ENCODE measurements around the gene SORCS2. TPM values are rescaled to one million over a fixed set of nuclear protein-coding genes. Genes with fewer than 3 reads are reported as not detected.
A peak's percentile ranks its signal among the peaks of the same experiment; 100 is the strongest.

SORCS2 gene
- total and polyA plus RNA-seq, 9 donors, result 7.4 to 24.9 (median 13.0) TPM

DNA sequence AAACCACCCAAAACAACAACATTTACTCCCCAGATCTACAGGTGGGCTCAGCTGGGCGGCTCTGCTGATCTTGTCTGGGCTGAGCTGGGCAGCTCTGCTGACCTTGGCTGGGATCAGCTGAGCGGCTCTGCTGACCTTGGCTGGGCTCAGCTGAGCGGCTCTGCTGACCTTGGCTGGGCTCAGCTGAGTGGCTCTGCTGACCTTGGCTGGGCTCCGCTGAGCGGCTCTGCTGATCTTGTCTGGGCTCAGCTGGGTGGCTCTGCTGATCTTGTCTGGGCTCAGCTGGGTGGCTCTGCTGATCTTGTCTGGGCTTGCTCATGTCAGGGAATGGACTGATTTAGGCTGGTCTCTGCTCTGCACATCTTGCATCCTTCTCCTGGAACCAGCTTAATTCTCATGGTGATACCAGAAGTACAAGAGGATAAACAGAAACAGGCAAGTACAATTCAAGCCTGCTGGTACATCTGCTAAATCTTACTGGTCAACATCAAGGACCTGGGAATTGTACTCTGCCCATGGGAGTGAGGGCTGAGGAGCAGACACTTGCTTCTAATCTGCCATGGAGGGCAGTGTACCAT is 490.9 kb downstream of the SORCS2 start:
- peaks cover 6% of the 10 kb centered on the region for H3K36me3 ChIP-seq (ENCODE audit: control insufficient read depth, insufficient read depth, low read length)
- H3K4me1 ChIP-seq (ENCODE audit: control insufficient read depth, insufficient read depth, low read length), result peaks cover 8% of the 10 kb centered on the region
- no peak for DNase-seq
- H3K27me3 ChIP-seq (ENCODE audit: control insufficient read depth, insufficient read depth, low read length), result peaks cover 2% of the 10 kb centered on the region
- no peak overlapping the region for H3K4me3 ChIP-seq (ENCODE audit: low read length)
- 99% methylated on average over 5 of the region's 5 CpGs for WGBS (ENCODE audit: insufficient coverage)
- no peak overlapping the region for H3K27ac ChIP-seq (ENCODE audit: low read length)
- peaks cover 25% of the 10 kb centered on the region for H3K9me3 ChIP-seq (replicated peaks; ENCODE audit: control insufficient read depth, low read depth, low read length)

DNA sequence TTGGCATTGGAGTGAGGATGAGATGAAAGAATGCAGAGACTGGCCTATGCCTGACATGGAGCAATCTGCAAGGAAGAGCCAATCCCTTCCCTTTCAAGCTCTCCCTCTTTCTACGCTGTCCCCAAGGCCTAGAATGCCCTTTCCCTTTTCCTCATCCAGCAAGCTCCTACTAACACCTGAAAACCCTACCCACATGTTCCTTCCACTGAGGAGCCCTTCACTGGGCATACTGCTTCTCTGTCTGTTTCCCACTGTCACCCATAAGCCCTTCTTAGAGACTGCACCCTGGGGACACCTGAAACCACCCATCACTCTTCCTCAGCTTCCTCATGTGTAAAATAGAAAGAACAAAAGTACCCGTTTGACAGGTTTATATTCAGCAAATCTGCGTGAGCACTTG is 492.0 kb downstream of the SORCS2 start:
- H3K36me3 ChIP-seq (ENCODE audit: control insufficient read depth, insufficient read depth, low read length), result peaks cover 6% of the 10 kb centered on the region
- WGBS (ENCODE audit: insufficient coverage), result 100% methylated on average over 3 of the region's 3 CpGs
- H3K9me3 ChIP-seq (replicated peaks; ENCODE audit: control insufficient read depth, low read depth, low read length), result peaks cover 25% of the 10 kb centered on the region
- peaks cover 2% of the 10 kb centered on the region for H3K4me1 ChIP-seq (ENCODE audit: control insufficient read depth, insufficient read depth, low read length)
- DNase-seq, result no peak
- no peak overlapping the region for H3K4me3 ChIP-seq (ENCODE audit: low read length)
- peaks cover 2% of the 10 kb centered on the region for H3K27me3 ChIP-seq (ENCODE audit: control insufficient read depth, insufficient read depth, low read length)
- no peak overlapping the region for H3K27ac ChIP-seq (ENCODE audit: low read length)

DNA sequence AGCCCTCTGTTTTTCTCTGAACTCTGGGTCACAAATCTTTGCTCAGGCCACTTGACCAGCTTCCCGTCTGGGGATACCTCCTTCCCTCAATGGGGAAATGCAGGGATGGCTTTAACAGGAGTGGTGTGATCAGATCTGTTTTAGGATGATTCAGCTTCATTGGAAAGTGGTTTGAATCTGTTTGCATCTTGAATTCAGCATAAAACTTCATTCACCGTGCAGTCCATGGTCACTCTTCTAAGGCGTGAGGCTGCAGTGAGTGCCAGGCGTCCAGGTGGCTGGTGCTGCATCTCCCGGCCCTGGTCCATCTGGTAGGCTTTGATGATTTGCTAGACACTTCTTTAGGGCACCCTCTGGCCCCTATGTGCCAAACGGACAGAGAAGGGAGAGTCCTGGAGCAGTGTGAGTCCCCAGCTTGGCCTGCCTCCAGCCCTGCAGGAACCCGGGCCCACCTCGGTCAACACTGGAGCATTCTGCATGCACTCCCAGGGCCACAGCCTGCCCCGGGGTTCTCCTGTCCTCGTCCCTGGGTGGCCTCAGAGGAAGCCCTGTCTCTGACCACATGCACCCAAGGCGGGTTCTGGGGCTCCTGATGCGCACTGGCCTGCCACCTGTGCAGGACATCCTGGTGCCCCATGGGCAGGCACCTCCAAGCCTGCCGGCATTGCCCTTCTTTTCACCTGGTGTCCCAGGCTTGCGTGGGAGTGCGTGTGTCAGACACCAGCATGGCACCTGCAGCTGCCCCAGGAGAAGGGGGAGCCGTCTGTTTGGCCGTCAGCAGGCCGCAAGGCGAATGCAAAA is 493.9 kb downstream of the SORCS2 start:
- Histone ChIP-seq H3K4me3 (ENCODE audit: low read length) (no peak overlapping the region), H3K4me1 (ENCODE audit: control insufficient read depth, insufficient read depth, low read length) (no peaks in the 10 kb centered on the region), H3K27me3 (ENCODE audit: control insufficient read depth, insufficient read depth, low read length) (peaks cover 4% of the 10 kb centered on the region), H3K9me3 (replicated peaks; ENCODE audit: control insufficient read depth, low read depth, low read length) (peaks cover 24% of the 10 kb centered on the region), H3K27ac (ENCODE audit: low read length) (no peak overlapping the region), H3K36me3 (ENCODE audit: control insufficient read depth, insufficient read depth, low read length) (peaks cover 6% of the 10 kb centered on the region)
- no peak for DNase-seq
- WGBS (ENCODE audit: insufficient coverage), result 85% methylated on average over 14 of the region's 19 CpGs

DNA sequence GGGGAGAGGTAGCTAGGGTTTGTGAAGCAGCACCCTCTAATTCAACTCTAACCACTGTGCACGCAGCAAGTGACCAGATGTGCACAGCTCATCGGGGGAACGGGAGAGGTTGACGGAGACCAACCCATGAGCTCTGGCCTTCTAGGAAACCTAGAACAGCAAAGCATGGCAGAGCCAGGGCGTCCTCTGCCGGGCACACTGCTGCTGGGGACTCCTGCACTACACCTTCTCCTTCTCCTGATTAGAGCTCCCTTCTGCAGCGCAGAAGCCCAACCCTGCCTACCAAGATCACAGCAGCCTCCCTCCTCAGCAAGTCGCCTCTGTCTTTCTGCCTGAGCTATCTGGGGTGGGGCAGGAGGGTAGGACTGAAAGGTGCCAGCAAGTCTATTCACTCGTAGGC is 494.7 kb downstream of the SORCS2 start:
- Histone ChIP-seq H3K27me3 (ENCODE audit: control insufficient read depth, insufficient read depth, low read length) (peaks cover 7% of the 10 kb centered on the region), H3K4me3 (ENCODE audit: low read length) (no peak overlapping the region), H3K4me1 (ENCODE audit: control insufficient read depth, insufficient read depth, low read length) (peaks cover 2% of the 10 kb centered on the region), H3K36me3 (ENCODE audit: control insufficient read depth, insufficient read depth, low read length) (peaks cover 6% of the 10 kb centered on the region), H3K9me3 (replicated peaks; ENCODE audit: control insufficient read depth, low read depth, low read length) (peaks cover 19% of the 10 kb centered on the region), H3K27ac (ENCODE audit: low read length) (no peak overlapping the region)
- DNase-seq, result no peak
- WGBS (ENCODE audit: insufficient coverage), result 85% methylated on average over 4 of the region's 9 CpGs

DNA sequence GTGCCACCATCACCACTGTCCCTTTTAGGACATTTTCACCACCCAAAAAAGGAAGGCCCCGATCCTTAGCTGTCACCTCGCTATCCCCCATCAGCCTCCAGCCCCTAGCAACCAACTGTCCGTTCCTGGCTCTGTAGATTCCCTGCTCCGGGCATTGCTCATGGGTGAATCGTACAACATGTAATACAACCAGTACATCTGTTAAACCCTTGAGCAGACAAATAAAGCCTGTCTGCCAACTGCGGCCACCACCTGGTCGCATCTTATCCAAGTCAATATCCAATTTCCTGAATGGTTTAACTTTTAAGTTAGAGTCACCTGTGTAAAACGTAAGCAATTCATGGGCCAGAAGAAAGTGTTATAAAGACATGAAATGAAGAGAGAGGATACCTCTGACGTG is 495.5 kb downstream of the SORCS2 start:
- H3K4me3 ChIP-seq (ENCODE audit: low read length), result no peak overlapping the region
- H3K27ac ChIP-seq (ENCODE audit: low read length), result no peak overlapping the region
- H3K27me3 ChIP-seq (ENCODE audit: control insufficient read depth, insufficient read depth, low read length), result peaks cover 12% of the 10 kb centered on the region
- H3K4me1 ChIP-seq (ENCODE audit: control insufficient read depth, insufficient read depth, low read length), result peaks cover 6% of the 10 kb centered on the region
- H3K9me3 ChIP-seq (replicated peaks; ENCODE audit: control insufficient read depth, low read depth, low read length), result peaks cover 12% of the 10 kb centered on the region
- peaks cover 6% of the 10 kb centered on the region for H3K36me3 ChIP-seq (ENCODE audit: control insufficient read depth, insufficient read depth, low read length)
- no peak for DNase-seq
- 81% methylated on average over 7 of the region's 9 CpGs for WGBS (ENCODE audit: insufficient coverage)

DNA sequence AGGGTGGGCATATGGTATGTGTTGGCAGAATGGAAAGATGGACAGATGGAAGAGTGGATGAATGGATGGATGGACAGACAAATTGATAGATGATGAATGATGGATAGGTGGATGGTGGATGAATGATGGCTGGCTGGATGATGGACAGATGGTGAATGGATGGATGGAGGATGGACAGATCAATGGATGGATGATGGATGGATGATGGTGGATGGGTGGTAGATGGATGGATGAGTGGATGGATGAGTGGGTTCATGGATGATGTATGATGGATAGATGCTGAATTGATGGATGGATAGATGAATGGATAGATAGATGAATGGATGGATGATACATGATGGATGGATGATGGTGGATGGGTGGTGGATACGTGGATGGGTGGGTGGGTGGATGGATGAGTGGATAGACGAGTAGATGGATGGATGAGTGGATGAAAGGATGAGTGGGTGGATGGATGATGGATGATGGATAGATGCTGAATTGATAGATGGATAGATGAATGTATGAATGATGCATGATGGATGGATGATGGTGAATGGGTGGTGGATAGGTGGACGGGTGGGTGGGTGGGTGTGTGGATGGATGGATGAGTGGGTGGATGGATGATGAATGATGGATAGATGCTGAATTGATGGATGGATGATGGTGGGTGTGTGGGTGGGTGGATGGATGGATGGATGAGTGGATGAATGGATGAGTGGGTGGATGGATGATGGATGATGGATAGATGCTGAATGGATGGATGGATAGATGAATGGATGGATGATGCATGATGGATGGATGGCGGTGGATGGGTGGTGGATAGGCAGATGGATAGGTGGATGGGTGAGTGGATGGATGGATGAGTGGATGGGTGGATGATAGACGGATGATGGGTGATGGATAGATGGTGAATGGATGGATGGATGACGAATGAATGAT is 497.7 kb downstream of the SORCS2 start:
- DNase-seq, result no peak
- Histone ChIP-seq H3K27me3 (ENCODE audit: control insufficient read depth, insufficient read depth, low read length) (peaks cover 15% of the 10 kb centered on the region), H3K4me3 (ENCODE audit: low read length) (no peak overlapping the region), H3K4me1 (ENCODE audit: control insufficient read depth, insufficient read depth, low read length) (peaks cover 6% of the 10 kb centered on the region), H3K27ac (ENCODE audit: low read length) (no peak overlapping the region), H3K9me3 (replicated peaks; ENCODE audit: control insufficient read depth, low read depth, low read length) (no peaks in the 10 kb centered on the region), H3K36me3 (ENCODE audit: control insufficient read depth, insufficient read depth, low read length) (no peaks in the 10 kb centered on the region)
- 90% methylated on average over 5 of the region's 6 CpGs for WGBS (ENCODE audit: insufficient coverage)

DNA sequence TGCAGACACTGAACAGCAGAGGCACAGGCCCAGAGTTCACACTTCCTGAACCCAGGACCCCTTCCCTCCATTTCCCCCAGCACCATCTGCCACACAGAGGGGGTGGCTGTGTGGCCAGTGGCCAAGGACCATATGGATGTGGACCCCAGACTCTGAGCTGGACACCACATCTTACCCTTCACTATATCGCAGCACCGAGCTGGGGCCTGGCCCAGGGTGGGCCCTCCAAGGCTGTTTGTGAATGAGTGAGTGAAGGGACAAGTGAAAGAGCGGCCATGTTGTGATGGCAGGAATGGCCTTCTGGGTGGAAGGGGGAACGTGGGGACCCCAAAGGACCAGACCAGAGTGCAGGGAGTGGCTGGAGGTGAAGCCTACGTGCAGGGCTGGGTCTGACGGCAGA is 498.7 kb downstream of the SORCS2 start:
- H3K36me3 ChIP-seq (ENCODE audit: control insufficient read depth, insufficient read depth, low read length), result no peaks in the 10 kb centered on the region
- H3K27ac ChIP-seq (ENCODE audit: low read length), result no peak overlapping the region
- no peak for DNase-seq
- H3K4me3 ChIP-seq (ENCODE audit: low read length), result no peak overlapping the region
- H3K4me1 ChIP-seq (ENCODE audit: control insufficient read depth, insufficient read depth, low read length), result peaks cover 6% of the 10 kb centered on the region
- 77% methylated on average over 3 of the region's 6 CpGs for WGBS (ENCODE audit: insufficient coverage)
- peaks cover 15% of the 10 kb centered on the region for H3K27me3 ChIP-seq (ENCODE audit: control insufficient read depth, insufficient read depth, low read length)
- H3K9me3 ChIP-seq (replicated peaks; ENCODE audit: control insufficient read depth, low read depth, low read length), result no peaks in the 10 kb centered on the region

DNA sequence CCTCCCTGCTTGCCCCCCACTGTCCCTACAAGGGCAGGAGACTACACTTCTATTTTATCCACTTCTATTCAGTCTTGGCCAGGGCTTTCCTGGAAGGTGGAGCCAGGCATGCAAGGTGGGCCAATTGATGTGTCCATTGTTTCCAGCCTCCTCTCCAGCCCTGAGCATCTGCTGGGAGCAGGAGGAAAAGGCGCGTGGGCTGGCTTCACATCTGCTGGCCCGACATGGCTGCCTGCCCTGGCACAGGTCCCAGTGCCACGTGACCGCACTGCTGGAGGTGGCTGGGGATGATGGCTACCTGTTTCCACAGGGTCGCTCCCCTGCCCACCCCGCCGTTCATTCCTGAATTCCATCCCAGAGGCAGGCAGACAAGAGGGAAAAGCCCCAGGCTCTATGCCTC is 499.6 kb downstream of the SORCS2 start:
- Histone ChIP-seq H3K4me3 (ENCODE audit: low read length) (no peak overlapping the region), H3K36me3 (ENCODE audit: control insufficient read depth, insufficient read depth, low read length) (no peaks in the 10 kb centered on the region), H3K27me3 (ENCODE audit: control insufficient read depth, insufficient read depth, low read length) (peaks cover 15% of the 10 kb centered on the region), H3K9me3 (replicated peaks; ENCODE audit: control insufficient read depth, low read depth, low read length) (no peaks in the 10 kb centered on the region), H3K27ac (ENCODE audit: low read length) (no peak overlapping the region), H3K4me1 (ENCODE audit: control insufficient read depth, insufficient read depth, low read length) (peaks cover 10% of the 10 kb centered on the region)
- DNase-seq, result peak; percentile 90
- 18% methylated on average over 8 of the region's 8 CpGs for WGBS (ENCODE audit: insufficient coverage)

DNA sequence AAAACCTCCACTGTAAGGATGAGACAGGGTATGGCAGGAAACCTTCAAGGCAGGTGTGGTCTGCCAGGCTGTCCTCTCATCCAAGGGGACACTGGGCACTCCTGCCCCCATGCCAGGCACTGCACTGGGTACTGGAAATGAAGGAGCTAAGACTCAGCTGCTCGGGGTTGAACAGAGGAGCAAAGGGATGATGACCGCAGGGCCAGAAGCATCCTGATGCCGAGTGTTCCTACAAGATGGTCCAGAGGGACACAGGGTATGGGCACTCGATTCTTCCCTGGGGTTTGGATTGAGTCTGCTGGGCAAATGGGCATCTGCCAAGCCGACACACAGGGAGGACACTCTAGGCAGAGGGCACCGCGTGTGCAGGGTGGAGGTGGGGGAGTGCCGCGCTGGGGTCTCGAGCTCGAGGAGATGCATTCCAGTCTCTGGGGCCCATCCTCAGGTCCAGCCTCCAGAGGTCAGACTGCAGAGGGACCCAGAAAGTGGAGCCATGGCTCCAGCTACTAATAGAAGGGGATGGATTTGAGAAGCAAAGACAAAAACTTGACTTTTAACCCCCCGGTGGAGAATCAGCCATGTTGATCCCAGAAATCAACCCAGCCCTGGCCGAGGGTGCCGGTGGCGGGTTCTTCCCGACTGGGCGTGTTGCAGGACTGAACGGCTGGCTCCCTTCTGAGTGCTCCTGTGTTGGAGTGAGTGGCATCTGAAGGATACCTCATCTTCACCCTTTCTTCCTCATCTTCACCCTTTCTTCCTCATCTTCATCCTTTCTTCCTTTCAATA is 500.3 kb downstream of the SORCS2 start:
- DNase-seq, result no peak
- Histone ChIP-seq H3K4me3 (ENCODE audit: low read length) (no peak overlapping the region), H3K27me3 (ENCODE audit: control insufficient read depth, insufficient read depth, low read length) (peaks cover 15% of the 10 kb centered on the region), H3K27ac (ENCODE audit: low read length) (no peak overlapping the region), H3K36me3 (ENCODE audit: control insufficient read depth, insufficient read depth, low read length) (no peaks in the 10 kb centered on the region), H3K4me1 (ENCODE audit: control insufficient read depth, insufficient read depth, low read length) (peaks cover 17% of the 10 kb centered on the region), H3K9me3 (replicated peaks; ENCODE audit: control insufficient read depth, low read depth, low read length) (no peaks in the 10 kb centered on the region)
- 90% methylated on average over 12 of the region's 18 CpGs for WGBS (ENCODE audit: insufficient coverage)
